NCI-H524 treated with DMSO at 0.1 percent for 48 hours (cell line): ENCODE measurements around the gene NMNAT2.

ENCODE experiments used
- DNase-seq: peaks from one replicate; lab custom pipeline; 2025; lab: John Stamatoyannopoulos, UW

The NMNAT2 gene

GRCh38 chr1:183365676-183366075, 52.5 kb downstream of the NMNAT2 start:
- DNase-seq: no peak

GRCh38 chr1:183365093-183365492, 53.1 kb downstream of the NMNAT2 start:
- no peak for DNase-seq

GRCh38 chr1:183363972-183364371, 54.2 kb downstream of the NMNAT2 start:
- DNase-seq: no peak

- no peak for DNase-seq
Measured at GRCh38 chr1:183361081-183361480, 57.1 kb downstream of the NMNAT2 start.

GRCh38 chr1:183360473-183360872, 57.7 kb downstream of the NMNAT2 start:
- no peak for DNase-seq

GRCh38 chr1:183356534-183357182, 61.5 kb downstream of the NMNAT2 start:
- DNase-seq: no peak

- DNase-seq: no peak
Measured at GRCh38 chr1:183355797-183356196, 62.4 kb downstream of the NMNAT2 start.

GRCh38 chr1:183355181-183355580, 63.0 kb downstream of the NMNAT2 start:
- DNase-seq: no peak

- DNase-seq: no peak
Measured at GRCh38 chr1:183353597-183353996, 64.6 kb downstream of the NMNAT2 start.

GRCh38 chr1:183349201-183349711, 68.9 kb downstream of the NMNAT2 start:
- no peak for DNase-seq

GRCh38 chr1:183346276-183346732, 71.9 kb downstream of the NMNAT2 start:
- no peak for DNase-seq

- DNase-seq: no peak
Measured at GRCh38 chr1:183339556-183340167, 78.5 kb downstream of the NMNAT2 start.

- no peak for DNase-seq
Measured at GRCh38 chr1:183331091-183331742, 87.0 kb downstream of the NMNAT2 start.

GRCh38 chr1:183330335-183330734, 87.8 kb downstream of the NMNAT2 start:
- no peak for DNase-seq

- DNase-seq: no peak
Measured at GRCh38 chr1:183328371-183328770, 89.8 kb downstream of the NMNAT2 start.

- DNase-seq: no peak
Measured at GRCh38 chr1:183327434-183328290, 90.5 kb downstream of the NMNAT2 start.

GRCh38 chr1:183323849-183324683, 94.1 kb downstream of the NMNAT2 start:
- no peak for DNase-seq

- no peak for DNase-seq
Measured at GRCh38 chr1:183319606-183320005, 98.6 kb downstream of the NMNAT2 start.

GRCh38 chr1:183319051-183319450, 99.1 kb downstream of the NMNAT2 start:
- DNase-seq: no peak

- DNase-seq: no peak
Measured at GRCh38 chr1:183318433-183318832, 99.7 kb downstream of the NMNAT2 start.
